Ovary (tissue), 9 donors: ENCODE results near the gene KDF1. TPM values are rescaled to one million over a fixed set of nuclear protein-coding genes. Genes with fewer than 3 reads are reported as not detected.
A peak's percentile ranks its signal among the peaks of the same experiment; 100 is the strongest.

ENCODE experiments used
- DNase-seq, 5 donors: peaks; one replicate each; pipeline ENCODE4 v3.0.0-alpha.2; 2019 to 2020
- H3K27ac ChIP-seq, 2 donors: fragments of 200-600 bp; one replicate each; pipeline versions ENCODE4 v1.5.1 to v1.8.0; 2019 to 2022
- H3K27me3 ChIP-seq: fragments of 200-600 bp; one replicate; pipeline ENCODE4 v1.8.0; 2022
- H3K36me3 ChIP-seq: fragments of 200-600 bp; sonication (generic); one replicate; pipeline ENCODE4 v1.5.1; 2019
- H3K4me1 ChIP-seq: one replicate; pipeline ENCODE4 v1.8.1; 2013; ENCODE audit warnings: mild to moderate bottlenecking, moderate library complexity; ENCODE audit not compliant: insufficient read depth
- H3K4me3 ChIP-seq: fragments of 200-600 bp; sonication (generic); one replicate; pipeline ENCODE4 v1.5.1; 2017
- H3K9me3 ChIP-seq, 2 donors: fragments of 200-600 bp in 1 of 2; sonication (generic) in 1 of 2; one replicate each; pipeline versions ENCODE4 v1.5.1 to v1.8.1; 2013 to 2019; ENCODE audit warnings: mild to moderate bottlenecking in 1 of 2, moderate library complexity in 1 of 2
- EP300 ChIP-seq: sonication (generic); formaldehyde crosslinking; IDR thresholded peaks from one replicate; pipeline ENCODE4 v1.6.1; 2017; ENCODE audit warnings: antibody characterized with exemption
- POLR2A ChIP-seq: fragments of 450-650 bp; IDR thresholded peaks from one replicate; pipeline ENCODE4 v1.6.1; 2017; ENCODE audit warnings: antibody characterized with exemption, mild to moderate bottlenecking, moderate library complexity
- WGBS, 3 donors: extraction: QIAGEN DNeasy Blood & Tissue Kit in 1 of 3; methylation state at CpG; one replicate each; pipeline versions ENCODE4 v1.1.5 to v1.1.7; 2013 to 2017; 5-methylcytosine and 5-hydroxymethylcytosine counted together
- intact Hi-C, 4 donors: fragments of 100-400 bp; cut with DNase I; formaldehyde crosslinking; loops; one replicate each; pipeline versions ENCODE4 v1.11.0 to v1.15.1; 2022 to 2023
- polyA plus RNA-seq, 2 donors: library from polyadenylated mRNA; stranded (reverse); fragments of 200-250 nt in 1 of 2; fragments of 350-450 nt in 1 of 2; fragmentation: Illumina TruSeq in 1 of 2; extraction: RNeasy Lipid Tissue Mini Kit (QIAGEN cat#74804) in 1 of 2; gene quantifications; one replicate each; pipeline ENCODE4 v1.2.3, GENCODE V29; 2013 to 2014
- total RNA-seq, 7 donors: library from RNA; depleted of rRNA in 2 of 7; stranded (reverse); fragments of >200 nt in 2 of 7; fragmentation: NEBNext Ultra II Directional in 3 of 7; extraction: Animal tissue kit (Norgen Biotek cat#: 25700) in 3 of 7; gene quantifications; one replicate each; pipeline versions ENCODE4 v1.1.0 to v1.2.4, GENCODE V29; 2016 to 2023
- TF ChIP-seq, protein P1 (sequence below), 3 donors: fragments of 450-650 bp in 2 of 3; fragments of 200-600 bp in 1 of 3; IDR thresholded peaks; one replicate each; pipeline versions ENCODE4 v1.5.1 to v1.8.0; 2016 to 2022; ENCODE audit warnings: antibody characterized with exemption in 3 of 3, mild to moderate bottlenecking in 1 of 3
- donor health status: DM: no; HTN: no; CAD: no; lungs with moderate emphysema.
- donor health status: DM: no; HTN: no; CAD: no.
- donor health status: Bipolar disorder and iron deficiency.
- donor health status: DM: yes; HTN: yes; CAD: no.
- donor health status: DM: no; HTN: no; CAD: no.
- donor health status: DM: yes; HTN: yes; CAD: no.

KDF1 gene
- total and polyA plus RNA-seq, 9 donors, result 0.08 to 11.0 (median 0.60) TPM; not detected in 4

DNA sequence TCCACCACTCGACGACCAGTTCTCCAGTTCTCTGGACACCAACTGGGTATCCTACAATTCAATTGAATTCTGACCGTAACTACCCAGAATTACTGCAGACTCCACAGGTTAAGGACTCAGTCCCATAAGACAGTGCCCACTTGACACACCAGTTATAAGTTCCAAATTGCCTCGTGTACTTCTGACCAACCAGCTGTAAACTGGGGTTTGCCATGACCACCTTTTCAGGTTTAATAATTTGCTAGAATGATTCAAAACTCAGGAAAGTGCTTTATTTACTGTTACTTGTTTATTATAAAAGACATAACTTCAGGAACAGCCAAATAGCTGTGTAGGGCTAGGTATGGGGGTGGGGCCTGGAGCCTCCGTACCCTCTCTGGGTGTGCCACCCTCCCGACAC lies 23.4 kb downstream of the KDF1 start:
- Histone ChIP-seq H3K36me3 (no peaks in the 10 kb centered on the region), H3K4me1 (peaks cover 5% of the 10 kb centered on the region), H3K27me3 (no peaks in the 10 kb centered on the region), H3K9me3 (no peaks in the 10 kb centered on the region), H3K27ac (no peak overlapping the region), H3K4me3 (no peak overlapping the region)
- intact Hi-C loops, result no loop called here
- DNase-seq, result no peak
- TF ChIP-seq EP300 (no peak), POLR2A (no peak)
- TF ChIP-seq, protein P1, sequence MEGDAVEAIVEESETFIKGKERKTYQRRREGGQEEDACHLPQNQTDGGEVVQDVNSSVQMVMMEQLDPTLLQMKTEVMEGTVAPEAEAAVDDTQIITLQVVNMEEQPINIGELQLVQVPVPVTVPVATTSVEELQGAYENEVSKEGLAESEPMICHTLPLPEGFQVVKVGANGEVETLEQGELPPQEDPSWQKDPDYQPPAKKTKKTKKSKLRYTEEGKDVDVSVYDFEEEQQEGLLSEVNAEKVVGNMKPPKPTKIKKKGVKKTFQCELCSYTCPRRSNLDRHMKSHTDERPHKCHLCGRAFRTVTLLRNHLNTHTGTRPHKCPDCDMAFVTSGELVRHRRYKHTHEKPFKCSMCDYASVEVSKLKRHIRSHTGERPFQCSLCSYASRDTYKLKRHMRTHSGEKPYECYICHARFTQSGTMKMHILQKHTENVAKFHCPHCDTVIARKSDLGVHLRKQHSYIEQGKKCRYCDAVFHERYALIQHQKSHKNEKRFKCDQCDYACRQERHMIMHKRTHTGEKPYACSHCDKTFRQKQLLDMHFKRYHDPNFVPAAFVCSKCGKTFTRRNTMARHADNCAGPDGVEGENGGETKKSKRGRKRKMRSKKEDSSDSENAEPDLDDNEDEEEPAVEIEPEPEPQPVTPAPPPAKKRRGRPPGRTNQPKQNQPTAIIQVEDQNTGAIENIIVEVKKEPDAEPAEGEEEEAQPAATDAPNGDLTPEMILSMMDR (IDR thresholded peaks at IDR 0.05), result no peak
- WGBS, 3 donors, result 83 to 86% (median 83%) methylated on average over 6 of the region's 6 CpGs

DNA sequence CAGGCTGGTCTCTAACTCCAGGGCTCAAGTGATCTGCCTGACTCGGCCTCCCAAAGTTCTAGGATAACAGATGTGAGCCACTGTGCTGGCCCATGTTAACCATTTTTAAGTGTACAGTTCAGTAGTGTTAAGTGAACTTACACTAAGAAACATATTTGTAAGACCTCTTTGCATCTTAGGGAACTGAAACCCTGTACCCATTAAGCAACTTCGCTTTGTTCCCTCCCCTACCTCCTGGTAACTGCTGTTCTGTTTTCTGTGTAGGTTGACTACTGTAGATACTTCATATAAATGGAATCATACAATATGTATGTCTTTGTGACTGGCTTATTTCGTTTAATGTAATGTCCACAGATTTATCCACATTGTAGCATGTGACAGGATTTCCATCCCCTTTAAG lies 27.7 kb downstream of the KDF1 start:
- H3K4me3 ChIP-seq, result no peak overlapping the region
- no peak for TF ChIP-seq EP300
- no peak for TF ChIP-seq POLR2A
- TF ChIP-seq, protein P1 (IDR thresholded peaks at IDR 0.05), result no peak
- no peaks in the 10 kb centered on the region for H3K9me3 ChIP-seq
- no peaks in the 10 kb centered on the region for H3K36me3 ChIP-seq
- H3K27me3 ChIP-seq, result no peaks in the 10 kb centered on the region
- H3K27ac ChIP-seq, result no peak overlapping the region
- H3K4me1 ChIP-seq, result no peaks in the 10 kb centered on the region
- no peak for DNase-seq
- intact Hi-C loops, result no loop called here
- 80 to 89% (median 85%) methylated on average over 3 of the region's 3 CpGs for WGBS, 3 donors

DNA sequence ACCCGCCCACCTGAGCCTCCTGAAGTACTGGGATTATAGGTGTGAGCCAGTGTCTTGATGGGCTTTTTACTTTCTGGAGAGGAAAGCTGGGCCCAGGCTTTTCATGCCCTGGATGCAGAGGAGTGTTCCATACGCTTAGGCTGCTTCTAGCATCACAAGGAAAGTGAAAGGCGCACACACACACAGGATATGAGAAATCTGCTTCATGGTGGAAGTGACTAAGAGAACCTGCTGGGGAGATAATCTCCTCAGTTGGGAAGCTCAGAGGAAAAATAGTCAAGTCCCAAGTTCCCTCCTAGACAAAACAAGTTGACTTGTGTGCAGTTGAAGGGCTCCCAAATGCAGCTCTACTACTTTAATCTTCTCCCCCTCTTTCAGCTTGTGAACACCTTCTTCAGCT lies 36.6 kb downstream of the KDF1 start:
- WGBS, 3 donors, result 89 to 93% (median 93%) methylated on average over 3 of the region's 3 CpGs
- TF ChIP-seq POLR2A (no peak), EP300 (no peak)
- TF ChIP-seq, protein P1 (IDR thresholded peaks at IDR 0.05), result no peak
- Histone ChIP-seq H3K27me3 (no peaks in the 10 kb centered on the region), H3K4me3 (no peak overlapping the region), H3K9me3 (no peaks in the 10 kb centered on the region), H3K36me3 (no peaks in the 10 kb centered on the region), H3K27ac (no peak overlapping the region), H3K4me1 (peaks cover 3% of the 10 kb centered on the region)
- intact Hi-C loops, result no loop called here
- DNase-seq, result no peak

DNA sequence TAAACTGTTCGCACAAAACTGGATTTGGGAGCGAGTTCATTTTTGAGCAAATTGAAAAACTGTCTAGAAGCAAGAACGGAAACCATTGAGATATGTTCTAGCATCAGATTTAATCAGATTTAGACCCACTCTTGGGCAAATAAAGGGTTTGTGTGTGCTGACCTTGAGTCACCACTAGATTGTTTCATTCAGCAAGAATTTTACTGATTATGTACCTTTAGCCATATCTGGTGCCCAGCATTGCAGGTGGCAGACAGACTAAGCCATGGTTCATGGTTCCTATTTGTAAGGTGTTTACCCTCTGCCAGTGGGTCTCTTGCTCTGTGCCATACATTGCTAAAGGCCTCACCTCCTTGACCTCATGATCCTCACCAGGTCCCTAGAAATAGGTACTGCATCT lies 37.4 kb downstream of the KDF1 start:
- no peak for DNase-seq
- no peaks in the 10 kb centered on the region for H3K36me3 ChIP-seq
- no peak overlapping the region for H3K4me3 ChIP-seq
- H3K4me1 ChIP-seq, result peaks cover 3% of the 10 kb centered on the region
- 87 to 89% (median 88%) methylated on average over 3 of the region's 3 CpGs for WGBS, 3 donors
- intact Hi-C loops, result no loop called here
- TF ChIP-seq, protein P1 (IDR thresholded peaks at IDR 0.05), result no peak
- TF ChIP-seq POLR2A, result no peak
- no peak for TF ChIP-seq EP300
- H3K9me3 ChIP-seq, result no peaks in the 10 kb centered on the region
- H3K27me3 ChIP-seq, result no peaks in the 10 kb centered on the region
- no peak overlapping the region for H3K27ac ChIP-seq

DNA sequence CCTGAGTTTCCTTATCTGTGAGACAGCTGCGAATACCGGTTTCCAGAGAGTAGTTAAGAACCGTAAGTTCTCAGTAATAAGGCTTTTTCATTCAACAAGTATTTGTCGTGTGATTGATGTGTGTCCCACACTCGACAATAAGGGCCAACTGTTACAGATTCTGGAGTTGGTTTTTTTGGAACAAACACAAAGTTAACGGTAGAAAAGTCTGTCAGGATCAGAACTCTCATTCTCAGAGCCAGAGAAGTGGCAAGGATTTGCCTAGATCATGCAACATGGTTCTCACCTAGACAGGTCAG lies 37.9 kb downstream of the KDF1 start:
- H3K27me3 ChIP-seq, result no peaks in the 10 kb centered on the region
- no peaks in the 10 kb centered on the region for H3K36me3 ChIP-seq
- WGBS, 3 donors, result 6 to 19% (median 9%) methylated on average over 6 of the region's 6 CpGs
- H3K4me1 ChIP-seq, result peaks cover 3% of the 10 kb centered on the region
- no peak for DNase-seq
- TF ChIP-seq POLR2A (no peak), EP300 (no peak)
- TF ChIP-seq, protein P1 (IDR thresholded peaks at IDR 0.05), result no peak
- H3K9me3 ChIP-seq, result no peaks in the 10 kb centered on the region
- intact Hi-C loops, result no loop called here
- H3K4me3 ChIP-seq, result peak overlapping the region; percentile 100
- peak overlapping the region in 1 of 2 donors; percentile 81 for H3K27ac ChIP-seq
